ENCODE measurements around the gene NBL1. TPM values are rescaled to one million over a fixed set of nuclear protein-coding genes. Genes with fewer than 3 reads are reported as not detected.

NBL1 gene
- total RNA-seq, 4 donors from 2014 or later = 54.1 to 222 (median 71.1) TPM

DNA sequence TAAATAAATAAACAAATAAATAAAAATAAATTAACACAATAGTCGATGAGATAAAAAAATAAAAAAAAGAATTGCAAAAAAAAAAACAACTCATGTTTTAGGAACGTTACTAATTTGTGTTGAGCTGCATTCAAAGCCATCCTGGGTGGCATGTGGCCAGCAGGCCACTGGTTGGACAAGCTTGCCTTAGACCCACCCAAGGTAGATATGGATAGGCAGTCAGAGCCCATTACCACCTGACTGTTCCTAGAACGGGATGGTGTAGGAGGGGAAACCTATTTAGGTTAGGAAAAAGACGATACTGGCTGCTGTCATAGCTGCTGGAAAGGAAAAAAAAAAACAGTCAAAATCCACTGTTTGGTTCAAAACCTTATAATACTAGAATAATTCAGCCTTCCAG, 61.4 kb downstream of the NBL1 start:
- Histone ChIP-seq H3K27ac (no peak overlapping the region), H3K4me3 (no peak overlapping the region), H3K4me1 (no peaks in the 10 kb centered on the region), H3K9me3 (no peaks in the 10 kb centered on the region), H3K27me3 (no peaks in the 10 kb centered on the region), H3K36me3 (no peaks in the 10 kb centered on the region)
- TF ChIP-seq, protein P1, sequence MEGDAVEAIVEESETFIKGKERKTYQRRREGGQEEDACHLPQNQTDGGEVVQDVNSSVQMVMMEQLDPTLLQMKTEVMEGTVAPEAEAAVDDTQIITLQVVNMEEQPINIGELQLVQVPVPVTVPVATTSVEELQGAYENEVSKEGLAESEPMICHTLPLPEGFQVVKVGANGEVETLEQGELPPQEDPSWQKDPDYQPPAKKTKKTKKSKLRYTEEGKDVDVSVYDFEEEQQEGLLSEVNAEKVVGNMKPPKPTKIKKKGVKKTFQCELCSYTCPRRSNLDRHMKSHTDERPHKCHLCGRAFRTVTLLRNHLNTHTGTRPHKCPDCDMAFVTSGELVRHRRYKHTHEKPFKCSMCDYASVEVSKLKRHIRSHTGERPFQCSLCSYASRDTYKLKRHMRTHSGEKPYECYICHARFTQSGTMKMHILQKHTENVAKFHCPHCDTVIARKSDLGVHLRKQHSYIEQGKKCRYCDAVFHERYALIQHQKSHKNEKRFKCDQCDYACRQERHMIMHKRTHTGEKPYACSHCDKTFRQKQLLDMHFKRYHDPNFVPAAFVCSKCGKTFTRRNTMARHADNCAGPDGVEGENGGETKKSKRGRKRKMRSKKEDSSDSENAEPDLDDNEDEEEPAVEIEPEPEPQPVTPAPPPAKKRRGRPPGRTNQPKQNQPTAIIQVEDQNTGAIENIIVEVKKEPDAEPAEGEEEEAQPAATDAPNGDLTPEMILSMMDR (IDR thresholded peaks at IDR 0.05) = no peak
- TF ChIP-seq POLR2A (IDR thresholded peaks at IDR 0.05) = no peak
- intact Hi-C loops (cut with DNase I; ENCODE audit: low total_unique reads) = no loop called here
- DNase-seq = no peak

DNA sequence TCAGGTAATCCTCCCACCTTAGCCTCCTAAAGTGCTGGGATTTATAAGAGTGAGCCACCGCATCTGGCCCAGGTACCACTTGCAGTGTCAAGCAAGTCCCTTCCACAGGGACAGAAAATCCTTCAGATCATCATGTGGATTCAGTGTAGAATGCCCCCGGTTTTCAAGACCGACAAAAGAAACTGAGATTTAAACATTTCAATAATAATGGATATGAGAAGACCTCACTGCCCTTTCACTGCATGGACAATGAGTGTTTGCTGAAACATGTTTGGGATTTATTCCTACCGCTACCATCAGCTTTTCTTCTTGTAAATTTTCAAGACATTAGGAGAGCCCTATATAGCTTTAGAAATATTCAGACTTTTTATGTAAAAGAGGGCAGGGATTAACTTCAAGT, 62.0 kb downstream of the NBL1 start:
- H3K4me3 ChIP-seq = no peak overlapping the region
- H3K27me3 ChIP-seq = no peaks in the 10 kb centered on the region
- H3K27ac ChIP-seq = no peak overlapping the region
- H3K4me1 ChIP-seq = no peaks in the 10 kb centered on the region
- no peaks in the 10 kb centered on the region for H3K9me3 ChIP-seq
- H3K36me3 ChIP-seq = no peaks in the 10 kb centered on the region
- no peak for DNase-seq
- intact Hi-C loops (cut with DNase I; ENCODE audit: low total_unique reads) = no loop called here
- TF ChIP-seq, protein P1 (IDR thresholded peaks at IDR 0.05) = no peak
- no peak for TF ChIP-seq POLR2A (IDR thresholded peaks at IDR 0.05)

Other genes with a start within 250 kb of the NBL1 start
- 100 to 1,000 TPM in 3 of 4 donors, 10 to 100 TPM in 1; 94.4 to 281 (median 141) TPM for gene CAPZB, start 158.8 kb upstream of the NBL1 start, total RNA-seq
- gene HTR6, start 20.6 kb downstream of the NBL1 start, total RNA-seq = not detected
- gene TMCO4, start 155.6 kb downstream of the NBL1 start, total RNA-seq = 10 to 100 TPM; 11.8 to 41.2 (median 21.8) TPM
- under 1 TPM in 1 of 4 donors, not detected in 3; 0.29 TPM for gene RNF186, start 171.0 kb downstream of the NBL1 start, total RNA-seq
- gene OTUD3, start 238.1 kb downstream of the NBL1 start, total RNA-seq = 10 to 100 TPM in 2 of 4 donors, 1 to 10 TPM in 2; 2.6 to 20.8 (median 10.7) TPM